ENCODE measurements around the gene KRTAP29-1. TPM values are rescaled to one million over a fixed set of nuclear protein-coding genes. Genes with fewer than 3 reads are reported as not detected.

Gene KRTAP29-1
- total and polyA plus RNA-seq, 8 donors: not detected

GRCh38 chr17:41333836-41334235, 31.2 kb upstream of the KRTAP29-1 start:
- DNase-seq: no peak
- FAIRE-seq: no peak
- no peak for ATAC-seq
- WGBS, 2 donors: 83 to 92% methylated on average over 3 of the region's 3 CpGs
- Histone ChIP-seq H3K27ac (no peak overlapping the region), H3K27me3 (no peaks in the 10 kb centered on the region), H3K4me3 (no peak overlapping the region), H3K4me1 (no peaks in the 10 kb centered on the region), H3K9me3 (no peaks in the 10 kb centered on the region), H3K36me3 (no peaks in the 10 kb centered on the region)
- intact Hi-C loops (cut with DNase I): no loop called here
- TF ChIP-seq CTCF (IDR thresholded peaks at IDR 0.05): no peak

- no peaks in the 10 kb centered on the region for H3K36me3 ChIP-seq
- ATAC-seq (no peak), FAIRE-seq (no peak), DNase-seq (no peak)
- intact Hi-C loops (cut with DNase I): no loop called here
- no peak overlapping the region for H3K27ac ChIP-seq
- no peak overlapping the region for H3K4me3 ChIP-seq
- no peak for TF ChIP-seq CTCF (IDR thresholded peaks at IDR 0.05)
- H3K4me1 ChIP-seq: no peaks in the 10 kb centered on the region
- no peaks in the 10 kb centered on the region for H3K27me3 ChIP-seq
- WGBS, 2 donors: 87 to 96% methylated on average over 5 of the region's 5 CpGs
- H3K9me3 ChIP-seq: no peaks in the 10 kb centered on the region
These were observed 30.4 kb upstream of the KRTAP29-1 start for GRCh38 chr17:41333098-41333497.

GRCh38 chr17:41332239-41332638, 29.6 kb upstream of the KRTAP29-1 start:
- H3K27ac ChIP-seq: no peak overlapping the region
- ATAC-seq (no peak), FAIRE-seq (no peak), DNase-seq (no peak)
- no peak for TF ChIP-seq CTCF (IDR thresholded peaks at IDR 0.05)
- intact Hi-C loops (cut with DNase I): no loop called here
- 69 to 76% methylated on average over 2 of the region's 2 CpGs for WGBS, 2 donors
- H3K4me1 ChIP-seq: no peaks in the 10 kb centered on the region
- no peak overlapping the region for H3K4me3 ChIP-seq
- no peaks in the 10 kb centered on the region for H3K36me3 ChIP-seq
- H3K27me3 ChIP-seq: no peaks in the 10 kb centered on the region
- no peaks in the 10 kb centered on the region for H3K9me3 ChIP-seq

- DNase-seq: peak in 1 of 6 donors; percentile 32
- no peak for TF ChIP-seq CTCF (IDR thresholded peaks at IDR 0.05)
- Histone ChIP-seq H3K4me3 (no peak overlapping the region), H3K4me1 (no peaks in the 10 kb centered on the region), H3K36me3 (no peaks in the 10 kb centered on the region), H3K27me3 (no peaks in the 10 kb centered on the region), H3K9me3 (no peaks in the 10 kb centered on the region), H3K27ac (no peak overlapping the region)
- FAIRE-seq: no peak
- no peak for ATAC-seq
- WGBS, 2 donors: 49 to 57% methylated on average over 7 of the region's 7 CpGs
- intact Hi-C loops (cut with DNase I): no loop called here
These were observed 29.0 kb upstream of the KRTAP29-1 start for GRCh38 chr17:41331606-41332005.

GRCh38 chr17:41329279-41329948, 26.8 kb upstream of the KRTAP29-1 start:
- Histone ChIP-seq H3K4me1 (no peaks in the 10 kb centered on the region), H3K9me3 (no peaks in the 10 kb centered on the region), H3K27me3 (no peaks in the 10 kb centered on the region), H3K36me3 (no peaks in the 10 kb centered on the region), H3K4me3 (no peak overlapping the region), H3K27ac (no peak overlapping the region)
- peak in 2 of 6 donors; percentile 32 to 43 for DNase-seq
- intact Hi-C loops (cut with DNase I): loop anchor here in 1 of 3 donors (5.0 kb wide), 1 partner anchor 422 kb away; no protein-coding TSS in a partner anchor
- 43 to 51% methylated on average over 13 of the region's 13 CpGs for WGBS, 2 donors
- peak in 3 of 4 donors; percentile 24 to 35 (median 26) for TF ChIP-seq CTCF (IDR thresholded peaks at IDR 0.05)
- FAIRE-seq: no peak
- ATAC-seq: peak in 3 of 4 donors; percentile 67 to 77 (median 72)
